ENCODE data around the gene XCL2. TPM values are rescaled to one million over a fixed set of nuclear protein-coding genes. Genes with fewer than 3 reads are reported as not detected.

Gene XCL2
- total RNA-seq, 1 experiment from 2014 or later = not detected

DNA sequence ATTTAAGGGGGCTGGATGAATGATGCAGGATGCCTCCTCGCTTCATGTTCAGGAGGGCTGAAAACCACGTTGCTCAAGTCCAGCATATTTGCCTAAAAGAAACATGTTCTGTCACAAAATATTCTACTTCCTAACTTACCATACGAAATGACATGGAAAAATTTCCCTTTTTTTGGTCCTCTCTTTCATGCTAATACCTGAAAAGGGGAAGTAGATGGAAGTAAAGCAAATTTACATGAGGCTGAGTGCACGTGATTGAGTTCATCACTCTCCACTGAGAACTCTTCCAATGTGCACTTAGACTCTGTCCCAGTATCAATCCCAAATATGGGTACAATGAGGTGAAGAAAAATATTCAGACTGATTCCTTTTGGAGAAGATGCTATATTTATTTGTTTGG lies 23.0 kb downstream of the XCL2 start (continued):
- TF ChIP-seq, protein P1, sequence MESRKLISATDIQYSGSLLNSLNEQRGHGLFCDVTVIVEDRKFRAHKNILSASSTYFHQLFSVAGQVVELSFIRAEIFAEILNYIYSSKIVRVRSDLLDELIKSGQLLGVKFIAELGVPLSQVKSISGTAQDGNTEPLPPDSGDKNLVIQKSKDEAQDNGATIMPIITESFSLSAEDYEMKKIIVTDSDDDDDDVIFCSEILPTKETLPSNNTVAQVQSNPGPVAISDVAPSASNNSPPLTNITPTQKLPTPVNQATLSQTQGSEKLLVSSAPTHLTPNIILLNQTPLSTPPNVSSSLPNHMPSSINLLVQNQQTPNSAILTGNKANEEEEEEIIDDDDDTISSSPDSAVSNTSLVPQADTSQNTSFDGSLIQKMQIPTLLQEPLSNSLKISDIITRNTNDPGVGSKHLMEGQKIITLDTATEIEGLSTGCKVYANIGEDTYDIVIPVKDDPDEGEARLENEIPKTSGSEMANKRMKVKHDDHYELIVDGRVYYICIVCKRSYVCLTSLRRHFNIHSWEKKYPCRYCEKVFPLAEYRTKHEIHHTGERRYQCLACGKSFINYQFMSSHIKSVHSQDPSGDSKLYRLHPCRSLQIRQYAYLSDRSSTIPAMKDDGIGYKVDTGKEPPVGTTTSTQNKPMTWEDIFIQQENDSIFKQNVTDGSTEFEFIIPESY (IDR thresholded peaks at IDR 0.05; ENCODE audit: extremely low read depth, insufficient replicate concordance, low read length) = no peak
- no peak for TF ChIP-seq EGR1 (IDR thresholded peaks at IDR 0.05; ENCODE audit: low read depth)
- TF ChIP-seq SIN3A (IDR thresholded peaks at IDR 0.05; ENCODE audit: low read depth) = no peak
- no peak for TF ChIP-seq EZH2phosphoT487 (IDR thresholded peaks at IDR 0.05; ENCODE audit: borderline replicate concordance)
- no peak for TF ChIP-seq ELF1 (IDR thresholded peaks at IDR 0.05; ENCODE audit: borderline replicate concordance, low read depth)
- no peak for TF ChIP-seq FOSL1 (IDR thresholded peaks at IDR 0.05; ENCODE audit: low read depth)

DNA sequence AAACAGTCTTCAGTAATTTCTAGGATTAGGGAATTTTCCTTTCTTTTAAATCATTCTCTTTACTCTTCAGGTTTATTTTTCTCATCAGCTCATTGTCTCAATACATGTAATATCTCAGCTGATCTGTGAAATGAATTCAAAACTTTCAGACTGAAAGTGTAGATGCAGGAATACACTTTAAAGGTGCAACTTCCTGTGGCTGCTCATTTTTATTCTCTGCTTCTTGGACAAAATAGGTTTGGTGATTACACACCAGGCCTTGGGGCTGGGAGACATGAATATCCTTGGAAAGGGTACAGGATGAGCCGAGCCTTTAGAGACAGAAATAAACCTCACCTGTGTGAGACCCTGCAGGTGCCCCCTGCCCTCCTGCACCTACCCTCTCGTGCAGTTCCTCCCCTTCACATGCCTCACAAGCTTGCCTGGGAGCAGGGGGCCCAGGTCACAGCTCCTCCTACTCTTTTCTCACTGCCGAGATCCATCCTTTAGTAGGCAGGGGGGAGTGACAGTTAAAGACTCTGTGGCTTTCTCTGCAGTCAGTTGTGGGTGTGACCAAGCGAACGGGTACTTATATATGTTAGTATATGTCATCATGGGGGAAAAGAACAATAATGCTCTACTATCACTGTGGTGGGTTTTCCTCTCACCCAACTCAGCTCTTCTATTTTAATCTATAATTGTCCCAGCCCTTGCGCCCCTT lies 23.6 kb downstream of the XCL2 start:
- ChIA-PET RAD21 (ENCODE audit: low non-redundant PET in 1 of 2, low total read pairs in 2 of 2, uncharacterized antibody in 2 of 2, unreplicated experiment in 2 of 2) (no interaction called here), POLR2A (no interaction called here), CTCF (no interaction called here)
- no peak overlapping the region for H3K4me3 ChIP-seq (replicated peaks in 1 of 2; ENCODE audit: low read depth in 1 of 2, low read length in 2 of 2)
- H3K9me2 ChIP-seq (ENCODE audit: insufficient read depth) = no peaks in the 10 kb centered on the region
- H3K27me3 ChIP-seq (ENCODE audit: insufficient read depth, low read length) = no peaks in the 10 kb centered on the region
- ATAC-seq (no peak), DNase-seq (ENCODE audit: low read depth, low spot score) (no peak)
- no peaks in the 10 kb centered on the region for H3K79me2 ChIP-seq (ENCODE audit: insufficient read depth, low read length)
- no peaks in the 10 kb centered on the region for H4K20me1 ChIP-seq (ENCODE audit: insufficient read depth)
- no peak overlapping the region for H2AFZ ChIP-seq (ENCODE audit: low read depth, low read length, poor library complexity, severe bottlenecking)
- BruUV-seq (replicated peaks) = no TSS peak
- H3K4me1 ChIP-seq (ENCODE audit: control insufficient read depth in 1 of 2, insufficient read depth in 2 of 2, low read length in 2 of 2) = no peaks in the 10 kb centered on the region
- no peak overlapping the region for H3K4me2 ChIP-seq (ENCODE audit: low read length)
- intact Hi-C loops (cut with micrococcal nuclease) = no loop called here
- H3K27ac ChIP-seq (ENCODE audit: low read depth, low read length) = no peak overlapping the region
- H3K36me3 ChIP-seq (ENCODE audit: control insufficient read depth in 1 of 2, insufficient read depth in 2 of 2, low read length in 2 of 2) = no peaks in the 10 kb centered on the region
- no peak overlapping the region for H3K9ac ChIP-seq (ENCODE audit: low read length)
- H3K9me3 ChIP-seq (ENCODE audit: control insufficient read depth in 1 of 2, insufficient read depth in 1 of 2, low read depth in 1 of 2, low read length in 2 of 2) = 0 out of 4 replicates have a peak, but pooled peaks cover 0 to 4% of the 10 kb centered on the region in 2 experiments
- TF ChIP-seq, protein P1 (IDR thresholded peaks at IDR 0.05; ENCODE audit: extremely low read depth, insufficient replicate concordance, low read length) = no peak
- no peak for TF ChIP-seq CEBPB (IDR thresholded peaks at IDR 0.05; ENCODE audit: low read depth)
- TF ChIP-seq SRF (IDR thresholded peaks at IDR 0.05; ENCODE audit: low read depth) = no peak
- TF ChIP-seq, protein P2, sequence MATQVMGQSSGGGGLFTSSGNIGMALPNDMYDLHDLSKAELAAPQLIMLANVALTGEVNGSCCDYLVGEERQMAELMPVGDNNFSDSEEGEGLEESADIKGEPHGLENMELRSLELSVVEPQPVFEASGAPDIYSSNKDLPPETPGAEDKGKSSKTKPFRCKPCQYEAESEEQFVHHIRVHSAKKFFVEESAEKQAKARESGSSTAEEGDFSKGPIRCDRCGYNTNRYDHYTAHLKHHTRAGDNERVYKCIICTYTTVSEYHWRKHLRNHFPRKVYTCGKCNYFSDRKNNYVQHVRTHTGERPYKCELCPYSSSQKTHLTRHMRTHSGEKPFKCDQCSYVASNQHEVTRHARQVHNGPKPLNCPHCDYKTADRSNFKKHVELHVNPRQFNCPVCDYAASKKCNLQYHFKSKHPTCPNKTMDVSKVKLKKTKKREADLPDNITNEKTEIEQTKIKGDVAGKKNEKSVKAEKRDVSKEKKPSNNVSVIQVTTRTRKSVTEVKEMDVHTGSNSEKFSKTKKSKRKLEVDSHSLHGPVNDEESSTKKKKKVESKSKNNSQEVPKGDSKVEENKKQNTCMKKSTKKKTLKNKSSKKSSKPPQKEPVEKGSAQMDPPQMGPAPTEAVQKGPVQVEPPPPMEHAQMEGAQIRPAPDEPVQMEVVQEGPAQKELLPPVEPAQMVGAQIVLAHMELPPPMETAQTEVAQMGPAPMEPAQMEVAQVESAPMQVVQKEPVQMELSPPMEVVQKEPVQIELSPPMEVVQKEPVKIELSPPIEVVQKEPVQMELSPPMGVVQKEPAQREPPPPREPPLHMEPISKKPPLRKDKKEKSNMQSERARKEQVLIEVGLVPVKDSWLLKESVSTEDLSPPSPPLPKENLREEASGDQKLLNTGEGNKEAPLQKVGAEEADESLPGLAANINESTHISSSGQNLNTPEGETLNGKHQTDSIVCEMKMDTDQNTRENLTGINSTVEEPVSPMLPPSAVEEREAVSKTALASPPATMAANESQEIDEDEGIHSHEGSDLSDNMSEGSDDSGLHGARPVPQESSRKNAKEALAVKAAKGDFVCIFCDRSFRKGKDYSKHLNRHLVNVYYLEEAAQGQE (IDR thresholded peaks at IDR 0.05; ENCODE audit: low read depth) = no peak
- no peak for TF ChIP-seq TCF7L2 (IDR thresholded peaks at IDR 0.05; ENCODE audit: borderline replicate concordance, extremely low read depth, insufficient read depth, insufficient read length)
- no peak for TF ChIP-seq POLR2A (IDR thresholded peaks at IDR 0.05; ENCODE audit: borderline replicate concordance, extremely low read depth, insufficient read depth, insufficient read length)
- TF ChIP-seq EGR1 (IDR thresholded peaks at IDR 0.05; ENCODE audit: low read depth) = no peak
- no peak for TF ChIP-seq ZNF274 (IDR thresholded peaks at IDR 0.05; ENCODE audit: low read depth, low read length)
- TF ChIP-seq JUND (IDR thresholded peaks at IDR 0.05) = no peak
- TF ChIP-seq, protein P3, sequence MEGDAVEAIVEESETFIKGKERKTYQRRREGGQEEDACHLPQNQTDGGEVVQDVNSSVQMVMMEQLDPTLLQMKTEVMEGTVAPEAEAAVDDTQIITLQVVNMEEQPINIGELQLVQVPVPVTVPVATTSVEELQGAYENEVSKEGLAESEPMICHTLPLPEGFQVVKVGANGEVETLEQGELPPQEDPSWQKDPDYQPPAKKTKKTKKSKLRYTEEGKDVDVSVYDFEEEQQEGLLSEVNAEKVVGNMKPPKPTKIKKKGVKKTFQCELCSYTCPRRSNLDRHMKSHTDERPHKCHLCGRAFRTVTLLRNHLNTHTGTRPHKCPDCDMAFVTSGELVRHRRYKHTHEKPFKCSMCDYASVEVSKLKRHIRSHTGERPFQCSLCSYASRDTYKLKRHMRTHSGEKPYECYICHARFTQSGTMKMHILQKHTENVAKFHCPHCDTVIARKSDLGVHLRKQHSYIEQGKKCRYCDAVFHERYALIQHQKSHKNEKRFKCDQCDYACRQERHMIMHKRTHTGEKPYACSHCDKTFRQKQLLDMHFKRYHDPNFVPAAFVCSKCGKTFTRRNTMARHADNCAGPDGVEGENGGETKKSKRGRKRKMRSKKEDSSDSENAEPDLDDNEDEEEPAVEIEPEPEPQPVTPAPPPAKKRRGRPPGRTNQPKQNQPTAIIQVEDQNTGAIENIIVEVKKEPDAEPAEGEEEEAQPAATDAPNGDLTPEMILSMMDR (IDR thresholded peaks at IDR 0.05 in 2 of 3, conservative IDR thresholded peaks at IDR 0.05 in 1 of 3; ENCODE audit: borderline replicate concordance in 1 of 3, insufficient read depth in 1 of 3, low read depth in 2 of 3, low read length in 2 of 3) = no peak
- TF ChIP-seq EZH2phosphoT487 (IDR thresholded peaks at IDR 0.05; ENCODE audit: borderline replicate concordance) = no peak

Measured in HCT116 (cell line).